Gastrocnemius medialis (tissue), 4 donors: Measurements from ENCODE around the gene TBC1D2.

ENCODE experiments used
- POLR2A ChIP-seq, 2 donors: fragments of 450-650 bp; IDR thresholded peaks; one replicate each; pipeline ENCODE4 v1.6.1; 2017; ENCODE audit warnings: antibody characterized with exemption in 2 of 2, mild to moderate bottlenecking in 2 of 2, moderate library complexity in 2 of 2
- TF ChIP-seq, protein P1 (sequence below), 5 experiments: fragments of 450-650 bp in 3 of 5; fragments of 200-600 bp in 2 of 5; sonication (generic) in 2 of 5; IDR thresholded peaks in 4 of 5; conservative IDR thresholded peaks in 1 of 5; 1 replicate in 4 of 5; 2 replicates in 1 of 5; pipeline ENCODE4 v1.5.1; 2016 to 2019; ENCODE audit warnings: antibody characterized with exemption in 5 of 5, mild to moderate bottlenecking in 3 of 5, moderate library complexity in 3 of 5

DNA sequence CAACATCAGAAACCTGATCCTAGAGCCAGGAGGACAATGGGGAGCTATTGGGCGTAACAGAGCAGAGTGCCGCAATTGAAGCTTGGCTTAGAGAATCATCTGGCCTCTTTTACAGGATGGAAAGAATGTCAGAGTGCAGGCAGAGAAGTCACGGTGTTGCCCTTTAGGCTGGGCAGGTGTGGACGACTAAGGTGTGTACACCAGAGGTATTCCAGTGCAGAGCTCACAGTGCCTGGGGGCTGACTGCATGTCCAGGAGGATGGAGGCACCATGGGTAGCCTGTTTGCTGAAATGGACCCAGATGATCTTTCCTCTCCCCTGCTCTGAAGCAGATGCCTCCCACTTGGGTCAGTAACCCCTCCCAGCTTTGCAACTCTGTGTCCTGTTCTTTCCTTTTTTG lies 48.9 kb upstream of the TBC1D2 start:
- TF ChIP-seq, protein P1, sequence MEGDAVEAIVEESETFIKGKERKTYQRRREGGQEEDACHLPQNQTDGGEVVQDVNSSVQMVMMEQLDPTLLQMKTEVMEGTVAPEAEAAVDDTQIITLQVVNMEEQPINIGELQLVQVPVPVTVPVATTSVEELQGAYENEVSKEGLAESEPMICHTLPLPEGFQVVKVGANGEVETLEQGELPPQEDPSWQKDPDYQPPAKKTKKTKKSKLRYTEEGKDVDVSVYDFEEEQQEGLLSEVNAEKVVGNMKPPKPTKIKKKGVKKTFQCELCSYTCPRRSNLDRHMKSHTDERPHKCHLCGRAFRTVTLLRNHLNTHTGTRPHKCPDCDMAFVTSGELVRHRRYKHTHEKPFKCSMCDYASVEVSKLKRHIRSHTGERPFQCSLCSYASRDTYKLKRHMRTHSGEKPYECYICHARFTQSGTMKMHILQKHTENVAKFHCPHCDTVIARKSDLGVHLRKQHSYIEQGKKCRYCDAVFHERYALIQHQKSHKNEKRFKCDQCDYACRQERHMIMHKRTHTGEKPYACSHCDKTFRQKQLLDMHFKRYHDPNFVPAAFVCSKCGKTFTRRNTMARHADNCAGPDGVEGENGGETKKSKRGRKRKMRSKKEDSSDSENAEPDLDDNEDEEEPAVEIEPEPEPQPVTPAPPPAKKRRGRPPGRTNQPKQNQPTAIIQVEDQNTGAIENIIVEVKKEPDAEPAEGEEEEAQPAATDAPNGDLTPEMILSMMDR (IDR thresholded peaks at IDR 0.05 in 4 of 5, conservative IDR thresholded peaks at IDR 0.05 in 1 of 5): no peak
- TF ChIP-seq POLR2A (IDR thresholded peaks at IDR 0.05): no peak
